ENCODE measurements around the gene SCYL1. TPM values are rescaled to one million over a fixed set of nuclear protein-coding genes. Genes with fewer than 3 reads are reported as not detected.

Gene SCYL1
- total RNA-seq, 1 donor from 2014 or later: 75.7 TPM

DNA sequence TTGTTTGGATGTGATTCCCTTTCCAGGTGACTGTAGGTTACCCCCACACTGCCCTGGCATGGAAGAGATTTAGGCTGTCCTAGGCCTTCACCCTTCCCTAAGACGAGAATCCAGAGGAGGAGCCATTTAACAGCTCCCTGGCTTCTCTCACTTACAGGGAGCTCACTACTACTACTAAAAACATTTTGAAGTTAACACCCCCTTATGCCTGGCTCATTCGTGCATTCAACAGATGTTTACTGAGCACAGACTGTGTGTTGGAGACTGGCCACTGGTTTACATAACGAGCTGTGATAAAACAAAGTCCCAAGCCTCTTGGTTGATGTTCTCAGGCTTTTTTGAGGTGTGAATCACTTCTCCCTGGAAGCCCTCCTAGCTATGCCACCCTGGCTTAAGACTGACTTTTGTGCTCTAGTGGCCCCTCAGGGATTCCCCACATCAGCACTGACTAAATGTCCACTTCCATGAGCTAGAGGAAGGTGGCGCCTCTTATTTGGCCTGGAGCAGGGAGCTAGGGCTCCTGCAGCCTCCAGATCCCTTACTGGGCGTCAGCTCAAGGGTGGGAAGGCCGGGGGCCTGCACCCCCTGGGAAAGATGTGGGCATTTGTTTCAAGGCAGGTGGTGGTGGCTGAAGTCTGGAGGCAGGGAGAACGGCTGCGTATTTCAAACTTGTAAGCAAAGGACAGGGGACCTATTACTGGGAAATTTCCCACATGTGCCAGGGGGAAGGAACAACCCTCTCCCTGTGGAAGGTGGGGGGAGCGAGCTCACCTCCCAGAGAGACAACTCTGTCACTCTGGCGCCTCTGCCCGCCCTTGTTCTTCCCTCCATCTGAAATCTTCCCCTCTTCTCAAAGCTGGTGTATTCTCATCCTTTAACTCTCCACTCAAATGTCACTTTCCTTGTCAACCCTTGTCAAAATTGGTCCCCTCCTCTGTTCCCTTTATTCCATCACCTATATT lies 45.4 kb upstream of the SCYL1 start:
- TF ChIP-seq, protein P1, sequence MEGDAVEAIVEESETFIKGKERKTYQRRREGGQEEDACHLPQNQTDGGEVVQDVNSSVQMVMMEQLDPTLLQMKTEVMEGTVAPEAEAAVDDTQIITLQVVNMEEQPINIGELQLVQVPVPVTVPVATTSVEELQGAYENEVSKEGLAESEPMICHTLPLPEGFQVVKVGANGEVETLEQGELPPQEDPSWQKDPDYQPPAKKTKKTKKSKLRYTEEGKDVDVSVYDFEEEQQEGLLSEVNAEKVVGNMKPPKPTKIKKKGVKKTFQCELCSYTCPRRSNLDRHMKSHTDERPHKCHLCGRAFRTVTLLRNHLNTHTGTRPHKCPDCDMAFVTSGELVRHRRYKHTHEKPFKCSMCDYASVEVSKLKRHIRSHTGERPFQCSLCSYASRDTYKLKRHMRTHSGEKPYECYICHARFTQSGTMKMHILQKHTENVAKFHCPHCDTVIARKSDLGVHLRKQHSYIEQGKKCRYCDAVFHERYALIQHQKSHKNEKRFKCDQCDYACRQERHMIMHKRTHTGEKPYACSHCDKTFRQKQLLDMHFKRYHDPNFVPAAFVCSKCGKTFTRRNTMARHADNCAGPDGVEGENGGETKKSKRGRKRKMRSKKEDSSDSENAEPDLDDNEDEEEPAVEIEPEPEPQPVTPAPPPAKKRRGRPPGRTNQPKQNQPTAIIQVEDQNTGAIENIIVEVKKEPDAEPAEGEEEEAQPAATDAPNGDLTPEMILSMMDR (IDR thresholded peaks at IDR 0.05): no peak
- DNase-seq (no peak), ATAC-seq (ENCODE audit: low read depth) (no peak)
- H3K4me3 Mint-ChIP-seq: no peak overlapping the region
- peaks cover 4% of the 10 kb centered on the region for H3K36me3 Mint-ChIP-seq (ENCODE audit: low read depth)
- peaks cover 17% of the 10 kb centered on the region for H3K4me1 Mint-ChIP-seq
- H3K9me3 Mint-ChIP-seq: no peaks in the 10 kb centered on the region
- no peaks in the 10 kb centered on the region for H3K27me3 Mint-ChIP-seq
- intact Hi-C loops (cut with micrococcal nuclease): no loop called here
- H3K27ac Mint-ChIP-seq: no peak overlapping the region
- CTCF ChIA-PET: interaction anchor here (0.8 to 1.9 kb wide), 5 partner anchors 9 to 101 kb away, joined by 3 to 13 read pairs (median 4); partner anchors contain the start of gene MALAT1
- POLR2A ChIA-PET: interaction anchor here (1.0 to 25.9 kb wide), 6 partner anchors 15 to 72 kb away, joined by 3 to 1949 read pairs (median 38); partner anchors contain the start of genes MALAT1 and NEAT1

DNA sequence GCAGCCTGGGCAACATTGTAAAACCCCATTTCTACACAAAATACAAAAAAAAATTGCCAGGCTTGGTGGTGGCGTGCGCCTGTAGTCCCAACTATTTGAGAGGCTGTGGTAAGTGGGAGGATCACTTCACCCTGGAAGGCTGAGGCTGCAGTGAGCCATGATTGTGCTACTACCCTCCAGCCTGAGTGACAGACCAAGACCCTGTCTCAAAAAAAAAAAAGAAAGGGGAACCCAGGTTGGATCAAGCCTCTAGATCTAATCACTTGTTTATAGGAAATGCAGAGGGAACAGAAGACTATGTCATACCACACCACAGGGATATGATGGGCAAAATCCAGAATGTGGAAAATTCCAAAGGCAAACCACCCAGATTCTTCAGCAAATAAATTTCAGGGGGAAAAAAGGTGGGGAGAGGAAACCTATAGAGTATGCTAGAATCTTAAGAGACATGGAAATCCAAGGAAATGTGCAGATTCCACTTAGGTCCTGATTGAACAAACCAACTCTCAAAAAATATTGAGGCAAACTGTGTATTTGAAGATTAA lies 42.5 kb upstream of the SCYL1 start:
- POLR2A ChIA-PET: interaction anchor here (0.5 to 25.9 kb wide), 5 partner anchors 16 to 124 kb away, joined by 5 to 1949 read pairs (median 313); partner anchors contain the start of genes MALAT1 and NEAT1
- Mint-ChIP-seq H3K4me1 (peaks cover 15% of the 10 kb centered on the region), H3K27ac (no peak overlapping the region), H3K9me3 (no peaks in the 10 kb centered on the region), H3K27me3 (no peaks in the 10 kb centered on the region), H3K4me3 (no peak overlapping the region), H3K36me3 (ENCODE audit: low read depth) (no peaks in the 10 kb centered on the region)
- ATAC-seq (ENCODE audit: low read depth) (no peak), DNase-seq (no peak)
- CTCF ChIA-PET: no interaction called here
- intact Hi-C loops (cut with micrococcal nuclease): no loop called here
- TF ChIP-seq, protein P1 (IDR thresholded peaks at IDR 0.05): no peak

DNA sequence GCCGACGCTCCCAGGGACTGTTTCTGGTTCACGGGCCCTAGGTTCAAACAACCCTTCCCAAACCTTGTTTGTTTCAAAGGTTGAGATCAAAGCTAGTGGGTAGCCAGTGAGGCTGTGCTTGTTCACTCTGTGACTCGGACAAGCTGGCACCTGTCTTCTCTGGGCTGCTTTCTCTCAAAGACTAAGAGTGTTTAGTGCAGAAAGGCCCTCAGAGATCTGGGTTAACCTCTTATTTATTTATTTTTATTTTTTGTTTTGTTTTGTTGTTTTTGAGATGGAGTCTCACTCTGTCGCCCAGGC lies 39.0 kb upstream of the SCYL1 start:
- H3K27ac Mint-ChIP-seq: no peak overlapping the region
- ATAC-seq (ENCODE audit: low read depth) (no peak), DNase-seq (no peak)
- H3K9me3 Mint-ChIP-seq: no peaks in the 10 kb centered on the region
- intact Hi-C loops (cut with micrococcal nuclease): no loop called here
- H3K4me1 Mint-ChIP-seq: peaks cover 30% of the 10 kb centered on the region
- no peaks in the 10 kb centered on the region for H3K36me3 Mint-ChIP-seq (ENCODE audit: low read depth)
- H3K27me3 Mint-ChIP-seq: no peaks in the 10 kb centered on the region
- ChIA-PET POLR2A (interaction anchor here (1.4 to 26.3 kb wide), 7 partner anchors 16 to 103 kb away, joined by 3 to 1949 read pairs (median 42); partner anchors contain the start of genes MALAT1, NEAT1 and SLC25A45), CTCF (interaction anchor here (1.6 kb wide), 1 partner anchor 11 kb away, joined by 4 read pairs; no protein-coding TSS in a partner anchor)
- H3K4me3 Mint-ChIP-seq: no peak overlapping the region
- TF ChIP-seq, protein P1 (IDR thresholded peaks at IDR 0.05): no peak

DNA sequence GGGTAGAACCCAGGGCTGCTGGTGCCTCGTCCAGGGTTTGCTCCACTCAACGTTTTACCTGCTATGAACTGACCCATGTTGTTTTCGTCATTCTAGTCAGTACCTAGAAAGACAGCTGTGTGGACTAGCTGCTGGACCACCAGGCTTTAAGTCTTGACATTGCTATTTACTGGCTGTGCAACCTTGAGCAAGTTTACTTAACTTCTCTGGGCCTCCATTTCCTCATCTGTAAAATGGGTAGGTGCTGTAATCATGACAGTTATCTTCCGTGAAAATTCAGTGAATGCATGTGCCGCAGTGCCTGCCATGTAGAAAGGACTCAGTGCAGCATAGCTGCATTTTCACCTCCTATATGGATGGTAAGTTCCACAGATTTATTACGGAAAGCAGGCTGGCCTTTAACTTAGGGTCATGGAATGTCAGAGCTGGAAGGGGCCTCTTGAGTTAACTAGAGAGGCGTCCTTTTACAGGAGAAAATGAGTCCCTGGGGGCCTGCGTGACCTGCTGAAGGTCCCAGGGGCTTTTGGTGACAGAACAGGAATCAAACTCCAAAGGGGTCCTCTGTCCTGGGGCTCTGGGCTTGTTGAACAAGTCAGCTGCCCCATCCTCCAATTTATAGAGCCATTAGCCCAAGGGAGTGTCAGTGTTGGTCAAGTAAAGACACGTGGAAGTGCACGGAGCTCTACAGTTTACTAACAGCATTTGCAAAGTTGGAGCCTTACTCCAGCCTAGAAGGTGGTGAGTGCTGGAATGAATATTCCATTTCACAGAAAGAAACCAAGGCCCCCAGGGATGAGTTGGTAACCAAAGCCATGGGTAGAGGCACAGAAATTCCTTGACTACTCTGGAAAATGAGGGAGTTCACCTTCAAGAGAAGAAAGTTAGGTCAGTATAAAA lies 38.1 kb upstream of the SCYL1 start:
- no peaks in the 10 kb centered on the region for H3K36me3 Mint-ChIP-seq (ENCODE audit: low read depth)
- peak overlapping the region; percentile 82 for H3K27ac Mint-ChIP-seq
- intact Hi-C loops (cut with micrococcal nuclease): no loop called here
- POLR2A ChIA-PET: interaction anchor here (0.6 to 26.3 kb wide), 9 partner anchors 17 to 104 kb away, joined by 3 to 1949 read pairs (median 22); partner anchors contain the start of genes MALAT1, NEAT1 and SLC25A45
- no peaks in the 10 kb centered on the region for H3K27me3 Mint-ChIP-seq
- no peak for DNase-seq
- no peak for ATAC-seq (ENCODE audit: low read depth)
- peaks cover 40% of the 10 kb centered on the region for H3K4me1 Mint-ChIP-seq
- CTCF ChIA-PET: interaction anchor here (1.0 to 2.5 kb wide), 3 partner anchors 8 to 20 kb away, joined by 3 to 11 read pairs (median 4); no protein-coding TSS in a partner anchor
- no peaks in the 10 kb centered on the region for H3K9me3 Mint-ChIP-seq
- TF ChIP-seq, protein P1 (IDR thresholded peaks at IDR 0.05): no peak
- H3K4me3 Mint-ChIP-seq: peak overlapping the region; percentile 24

All from activated B cell treated with CpG ODN at 0.5 μM for 24 hours (primary cell).